ENCODE measurements around the gene SHANK3.

DNA sequence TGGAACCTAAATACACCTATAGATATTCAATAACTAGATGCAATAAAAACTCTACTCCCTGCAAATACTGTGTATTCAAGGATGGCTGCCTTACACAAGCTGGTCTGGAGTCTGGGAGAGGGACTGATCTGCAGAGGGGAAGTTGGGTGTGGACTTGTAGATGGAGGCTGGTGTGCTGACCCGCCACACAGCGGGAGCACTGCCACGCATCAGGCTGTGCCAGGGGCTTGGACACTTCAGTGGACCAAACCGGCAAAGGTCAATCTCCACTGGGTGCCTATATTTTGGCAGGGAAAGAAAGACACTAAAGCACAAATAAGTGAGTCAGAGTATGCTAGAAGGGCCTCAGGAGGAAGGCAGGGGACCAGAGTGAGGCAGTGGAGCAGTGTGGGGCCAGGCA is 2.1 kb upstream of the SHANK3 start:
- TF ChIP-seq, protein P1, sequence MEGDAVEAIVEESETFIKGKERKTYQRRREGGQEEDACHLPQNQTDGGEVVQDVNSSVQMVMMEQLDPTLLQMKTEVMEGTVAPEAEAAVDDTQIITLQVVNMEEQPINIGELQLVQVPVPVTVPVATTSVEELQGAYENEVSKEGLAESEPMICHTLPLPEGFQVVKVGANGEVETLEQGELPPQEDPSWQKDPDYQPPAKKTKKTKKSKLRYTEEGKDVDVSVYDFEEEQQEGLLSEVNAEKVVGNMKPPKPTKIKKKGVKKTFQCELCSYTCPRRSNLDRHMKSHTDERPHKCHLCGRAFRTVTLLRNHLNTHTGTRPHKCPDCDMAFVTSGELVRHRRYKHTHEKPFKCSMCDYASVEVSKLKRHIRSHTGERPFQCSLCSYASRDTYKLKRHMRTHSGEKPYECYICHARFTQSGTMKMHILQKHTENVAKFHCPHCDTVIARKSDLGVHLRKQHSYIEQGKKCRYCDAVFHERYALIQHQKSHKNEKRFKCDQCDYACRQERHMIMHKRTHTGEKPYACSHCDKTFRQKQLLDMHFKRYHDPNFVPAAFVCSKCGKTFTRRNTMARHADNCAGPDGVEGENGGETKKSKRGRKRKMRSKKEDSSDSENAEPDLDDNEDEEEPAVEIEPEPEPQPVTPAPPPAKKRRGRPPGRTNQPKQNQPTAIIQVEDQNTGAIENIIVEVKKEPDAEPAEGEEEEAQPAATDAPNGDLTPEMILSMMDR (IDR thresholded peaks at IDR 0.05; ENCODE audit: insufficient read depth, low read length, poor library complexity, severe bottlenecking) = no peak
- TF ChIP-seq EZH2phosphoT487 (conservative IDR thresholded peaks at IDR 0.05; ENCODE audit: low read length) = no peak

Data from SU-DHL-6 (cell line).